Neural cell (in vitro differentiated cells): Measurements from ENCODE around the gene IL25. TPM values are rescaled to one million over a fixed set of nuclear protein-coding genes. Genes with fewer than 3 reads are reported as not detected.

Experiments used
- H2AFZ ChIP-seq: fragments of 200-600, 300-800 bp; sonication (generic), shearing (Covaris generic); 2 replicates; pipeline ENCODE4 v1.6.0; 2014; ENCODE audit warnings: low read depth, mild to moderate bottlenecking, antibody characterized with exemption, low read length, moderate library complexity
- H3F3A ChIP-seq: fragments of 200-600 bp; shearing (Covaris generic); 2 replicates; pipeline ENCODE4 v1.6.1; 2016; ENCODE audit warnings: mild to moderate bottlenecking, moderate library complexity, mixed read lengths, antibody characterized with exemption, low read length; ENCODE audit not compliant: insufficient read depth, poor library complexity, severe bottlenecking
- H3K27ac ChIP-seq: fragments of 200-600, 300-800 bp; sonication (generic), shearing (Covaris generic); 2 replicates; pipeline ENCODE4 v1.5.1; 2014; ENCODE audit warnings: mild to moderate bottlenecking, low read length, moderate library complexity
- H3K27me3 ChIP-seq: fragments of 300-800, 200-600 bp; sonication (generic), shearing (Covaris generic); 2 replicates; pipeline ENCODE4 v1.6.0; 2014; ENCODE audit warnings: mild to moderate bottlenecking, low read depth, low read length, moderate library complexity; ENCODE audit not compliant: insufficient read depth
- H3K36me3 ChIP-seq: fragments of 300-800, 200-600 bp; sonication (generic), shearing (Covaris generic); 2 replicates; pipeline ENCODE4 v1.5.1; 2014; ENCODE audit warnings: mild to moderate bottlenecking, antibody characterized with exemption, low read length, moderate library complexity; ENCODE audit not compliant: insufficient read depth
- H3K4me2 ChIP-seq: fragments of 300-800, 200-600 bp; sonication (generic), shearing (Covaris generic); 2 replicates; pipeline ENCODE4 v1.6.0; 2014; ENCODE audit warnings: mild to moderate bottlenecking, low read length
- H3K4me3 ChIP-seq: fragments of 300-800, 200-600 bp; sonication (generic), shearing (Covaris generic); 2 replicates; pipeline ENCODE4 v1.5.1; 2014; ENCODE audit warnings: mild to moderate bottlenecking, low read length, moderate library complexity
- H3K79me2 ChIP-seq: fragments of 200-600 bp; shearing (Covaris generic); replicated peaks from 2 replicates; pipeline ENCODE4 v1.6.0; 2014; ENCODE audit warnings: mild to moderate bottlenecking, low read length, moderate library complexity; ENCODE audit not compliant: insufficient read depth
- H3K9ac ChIP-seq: fragments of 300-800, 200-600 bp; sonication (generic), shearing (Covaris generic); 2 replicates; pipeline ENCODE4 v1.6.1; 2016; ENCODE audit warnings: mild to moderate bottlenecking, low read length, mixed read lengths
- H3K9me2 ChIP-seq: fragments of 200-600 bp; shearing (Covaris generic); 2 replicates; pipeline ENCODE4 v1.6.1; 2016; ENCODE audit warnings: mild to moderate bottlenecking, low read length, mixed read lengths; ENCODE audit not compliant: insufficient read depth
- H3K9me3 ChIP-seq: fragments of 200-600, 300-800 bp; sonication (generic), shearing (Covaris generic); 2 replicates; pipeline ENCODE4 v1.6.1; 2016; ENCODE audit warnings: mild to moderate bottlenecking, mixed run types, low read length, moderate library complexity, mixed read lengths
- H4K20me1 ChIP-seq: fragments of 200-600 bp; shearing (Covaris generic); 2 replicates; pipeline ENCODE4 v1.6.1; 2016; ENCODE audit warnings: mild to moderate bottlenecking, mixed run types; ENCODE audit not compliant: insufficient read depth
- EP300 ChIP-seq: fragments of 450-650 bp; conservative IDR thresholded peaks from 2 replicates; pipeline ENCODE4 v1.6.1; 2014; ENCODE audit warnings: antibody characterized with exemption, mild to moderate bottlenecking, moderate library complexity; ENCODE audit not compliant: poor library complexity, severe bottlenecking
- MXI1 ChIP-seq: fragments of 450-650 bp; conservative IDR thresholded peaks from 2 replicates; pipeline ENCODE4 v1.6.1; 2014; ENCODE audit warnings: antibody characterized with exemption, mild to moderate bottlenecking; ENCODE audit not compliant: poor library complexity, severe bottlenecking
- POLR2AphosphoS5 ChIP-seq: IDR thresholded peaks from 2 replicates; pipeline ENCODE4 v1.6.1; 2012
- TAF1 ChIP-seq: IDR thresholded peaks from 2 replicates; pipeline ENCODE4 v1.6.1; 2012; ENCODE audit warnings: low read depth
- polyA plus RNA-seq: library from polyadenylated mRNA; depleted of rRNA; stranded (reverse); fragments of >200 nt; gene quantifications from 2 replicates; pipeline ENCODE4 v1.2.3, GENCODE V29; 2014
- TF ChIP-seq, protein P1 (sequence below): fragments of 450-650 bp; IDR thresholded peaks from 2 replicates; pipeline ENCODE4 v1.5.1; 2014; ENCODE audit warnings: antibody characterized with exemption, mild to moderate bottlenecking, moderate library complexity; ENCODE audit not compliant: poor library complexity, severe bottlenecking
- TF ChIP-seq, protein P2 (sequence below): IDR thresholded peaks from 2 replicates; pipeline ENCODE4 v1.6.1; 2012; ENCODE audit warnings: borderline replicate concordance

Gene IL25
- polyA plus RNA-seq, 1 donor from 2014 or later, result not detected

DNA sequence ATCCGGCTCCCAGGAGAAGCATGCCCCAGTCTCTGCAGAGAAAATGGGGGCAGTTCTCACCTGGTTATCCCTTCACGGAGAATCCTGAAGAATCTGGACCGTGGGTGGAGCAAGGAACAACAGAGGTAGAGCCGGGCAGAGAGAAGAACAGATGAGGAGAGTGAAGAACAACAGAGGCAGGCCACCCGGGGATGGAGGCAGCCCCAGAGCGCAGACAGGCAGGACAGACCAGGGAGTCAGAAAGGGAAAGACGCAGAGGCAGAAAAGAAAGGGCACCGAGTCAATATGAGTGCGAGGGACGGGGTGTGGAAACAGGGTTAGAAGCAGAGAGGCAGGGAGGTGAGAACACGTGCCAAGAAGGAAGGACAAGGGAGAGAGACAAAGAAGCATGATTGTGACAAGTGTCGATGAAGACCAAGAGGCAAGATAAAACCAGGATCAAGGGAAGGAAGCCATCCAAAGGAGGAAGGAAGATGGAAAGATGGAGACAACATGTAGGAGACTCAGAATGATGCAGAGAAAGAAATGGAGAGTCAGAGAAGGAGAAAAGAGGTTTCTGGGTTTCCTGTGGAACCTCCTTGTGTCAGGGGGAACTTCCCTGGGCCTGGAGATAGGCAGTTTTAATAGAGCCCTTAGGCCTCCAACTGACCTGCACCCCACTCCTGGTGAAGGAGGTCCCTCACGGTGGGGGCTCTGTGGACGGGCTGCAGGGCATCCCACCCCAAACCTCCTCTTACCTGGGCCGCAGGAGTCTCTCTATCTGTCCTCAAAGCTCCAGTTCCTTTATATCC lies 35.1 kb downstream of the IL25 start, which contains the start of gene MYH6:
Gene MYH6 (minus strand): TSS at position 758 of the 791 bp plus-strand sequence. CDS start 1,050 bp downstream, outside the sequence.
- H3K9ac ChIP-seq, result no peak within 1 kb of the TSS
- H2AFZ ChIP-seq, result no peak within 1 kb of the TSS
- no peak within 1 kb of the TSS for H3K27ac ChIP-seq
- no peaks in the 10 kb centered on the region for H3K9me2 ChIP-seq
- TF ChIP-seq MXI1, result no peak
- TF ChIP-seq, protein P1, sequence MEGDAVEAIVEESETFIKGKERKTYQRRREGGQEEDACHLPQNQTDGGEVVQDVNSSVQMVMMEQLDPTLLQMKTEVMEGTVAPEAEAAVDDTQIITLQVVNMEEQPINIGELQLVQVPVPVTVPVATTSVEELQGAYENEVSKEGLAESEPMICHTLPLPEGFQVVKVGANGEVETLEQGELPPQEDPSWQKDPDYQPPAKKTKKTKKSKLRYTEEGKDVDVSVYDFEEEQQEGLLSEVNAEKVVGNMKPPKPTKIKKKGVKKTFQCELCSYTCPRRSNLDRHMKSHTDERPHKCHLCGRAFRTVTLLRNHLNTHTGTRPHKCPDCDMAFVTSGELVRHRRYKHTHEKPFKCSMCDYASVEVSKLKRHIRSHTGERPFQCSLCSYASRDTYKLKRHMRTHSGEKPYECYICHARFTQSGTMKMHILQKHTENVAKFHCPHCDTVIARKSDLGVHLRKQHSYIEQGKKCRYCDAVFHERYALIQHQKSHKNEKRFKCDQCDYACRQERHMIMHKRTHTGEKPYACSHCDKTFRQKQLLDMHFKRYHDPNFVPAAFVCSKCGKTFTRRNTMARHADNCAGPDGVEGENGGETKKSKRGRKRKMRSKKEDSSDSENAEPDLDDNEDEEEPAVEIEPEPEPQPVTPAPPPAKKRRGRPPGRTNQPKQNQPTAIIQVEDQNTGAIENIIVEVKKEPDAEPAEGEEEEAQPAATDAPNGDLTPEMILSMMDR, result no peak
- TF ChIP-seq TAF1, result no peak
- no peak for TF ChIP-seq POLR2AphosphoS5
- H3F3A ChIP-seq, result no peaks in the 10 kb centered on the region
- H4K20me1 ChIP-seq, result no peaks in the 10 kb centered on the region
- no peaks in the 10 kb centered on the region for H3K9me3 ChIP-seq
- H3K4me2 ChIP-seq, result no peak within 1 kb of the TSS
- no peaks in the 10 kb centered on the region for H3K27me3 ChIP-seq
- H3K79me2 ChIP-seq, result no peaks in the 10 kb centered on the region
- no peak within 1 kb of the TSS for H3K4me3 ChIP-seq
- H3K36me3 ChIP-seq, result no peaks in the 10 kb centered on the region

DNA sequence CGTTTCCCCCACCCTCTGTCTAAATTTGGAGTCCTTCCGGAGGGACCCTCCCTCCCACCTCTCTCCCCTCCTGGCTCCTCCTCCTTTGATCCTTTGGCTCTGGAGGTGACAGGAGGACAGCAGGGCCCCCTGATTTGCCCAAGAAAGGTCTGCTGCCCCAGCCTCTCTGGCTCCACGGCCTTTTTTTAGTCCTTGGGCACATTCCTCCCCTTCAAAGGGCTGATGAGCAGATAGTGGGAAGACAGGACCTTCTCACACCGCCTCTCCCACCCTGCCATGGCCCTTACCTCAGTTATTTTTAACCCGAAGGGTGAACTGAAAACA lies 35.7 kb downstream of the IL25 start:
- H4K20me1 ChIP-seq, result no peaks in the 10 kb centered on the region
- no peaks in the 10 kb centered on the region for H3K27me3 ChIP-seq
- H2AFZ ChIP-seq, result no peak overlapping the region
- H3K79me2 ChIP-seq, result no peaks in the 10 kb centered on the region
- H3K9ac ChIP-seq, result no peak overlapping the region
- H3K9me2 ChIP-seq, result no peaks in the 10 kb centered on the region
- TF ChIP-seq, protein P2, sequence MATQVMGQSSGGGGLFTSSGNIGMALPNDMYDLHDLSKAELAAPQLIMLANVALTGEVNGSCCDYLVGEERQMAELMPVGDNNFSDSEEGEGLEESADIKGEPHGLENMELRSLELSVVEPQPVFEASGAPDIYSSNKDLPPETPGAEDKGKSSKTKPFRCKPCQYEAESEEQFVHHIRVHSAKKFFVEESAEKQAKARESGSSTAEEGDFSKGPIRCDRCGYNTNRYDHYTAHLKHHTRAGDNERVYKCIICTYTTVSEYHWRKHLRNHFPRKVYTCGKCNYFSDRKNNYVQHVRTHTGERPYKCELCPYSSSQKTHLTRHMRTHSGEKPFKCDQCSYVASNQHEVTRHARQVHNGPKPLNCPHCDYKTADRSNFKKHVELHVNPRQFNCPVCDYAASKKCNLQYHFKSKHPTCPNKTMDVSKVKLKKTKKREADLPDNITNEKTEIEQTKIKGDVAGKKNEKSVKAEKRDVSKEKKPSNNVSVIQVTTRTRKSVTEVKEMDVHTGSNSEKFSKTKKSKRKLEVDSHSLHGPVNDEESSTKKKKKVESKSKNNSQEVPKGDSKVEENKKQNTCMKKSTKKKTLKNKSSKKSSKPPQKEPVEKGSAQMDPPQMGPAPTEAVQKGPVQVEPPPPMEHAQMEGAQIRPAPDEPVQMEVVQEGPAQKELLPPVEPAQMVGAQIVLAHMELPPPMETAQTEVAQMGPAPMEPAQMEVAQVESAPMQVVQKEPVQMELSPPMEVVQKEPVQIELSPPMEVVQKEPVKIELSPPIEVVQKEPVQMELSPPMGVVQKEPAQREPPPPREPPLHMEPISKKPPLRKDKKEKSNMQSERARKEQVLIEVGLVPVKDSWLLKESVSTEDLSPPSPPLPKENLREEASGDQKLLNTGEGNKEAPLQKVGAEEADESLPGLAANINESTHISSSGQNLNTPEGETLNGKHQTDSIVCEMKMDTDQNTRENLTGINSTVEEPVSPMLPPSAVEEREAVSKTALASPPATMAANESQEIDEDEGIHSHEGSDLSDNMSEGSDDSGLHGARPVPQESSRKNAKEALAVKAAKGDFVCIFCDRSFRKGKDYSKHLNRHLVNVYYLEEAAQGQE, result no peak
- no peak for TF ChIP-seq MXI1
- no peaks in the 10 kb centered on the region for H3F3A ChIP-seq
- no peaks in the 10 kb centered on the region for H3K9me3 ChIP-seq
- H3K36me3 ChIP-seq, result no peaks in the 10 kb centered on the region
- no peak overlapping the region for H3K27ac ChIP-seq
- H3K4me2 ChIP-seq, result no peak overlapping the region
- H3K4me3 ChIP-seq, result no peak overlapping the region

DNA sequence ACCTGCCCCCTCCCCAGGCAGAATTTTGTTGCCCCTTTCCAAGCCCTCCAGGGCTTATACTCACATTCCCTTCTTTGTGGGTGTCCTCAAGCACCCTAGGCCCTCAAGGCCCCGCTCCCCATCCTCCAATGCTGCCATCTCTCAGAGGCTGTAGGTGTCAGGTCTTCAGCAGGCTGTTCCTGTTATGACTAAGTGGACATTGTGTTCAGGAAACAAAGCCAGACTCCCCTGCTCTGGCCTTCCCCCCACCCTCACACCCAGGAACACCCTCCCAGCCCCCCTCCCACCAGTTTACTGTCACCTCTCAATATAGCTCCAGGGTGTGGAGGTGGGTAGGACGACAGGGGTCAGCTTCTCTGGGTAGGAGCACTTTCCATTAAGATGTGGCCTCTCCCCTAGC lies 36.9 kb downstream of the IL25 start:
- H3K9ac ChIP-seq, result no peak overlapping the region
- H3K9me3 ChIP-seq, result no peaks in the 10 kb centered on the region
- no peak overlapping the region for H3K4me3 ChIP-seq
- H3K36me3 ChIP-seq, result no peaks in the 10 kb centered on the region
- H3K27ac ChIP-seq, result no peak overlapping the region
- H3K9me2 ChIP-seq, result no peaks in the 10 kb centered on the region
- H4K20me1 ChIP-seq, result no peaks in the 10 kb centered on the region
- H3F3A ChIP-seq, result no peaks in the 10 kb centered on the region
- H3K79me2 ChIP-seq, result no peaks in the 10 kb centered on the region
- no peak overlapping the region for H2AFZ ChIP-seq
- no peak overlapping the region for H3K4me2 ChIP-seq
- no peaks in the 10 kb centered on the region for H3K27me3 ChIP-seq
- TF ChIP-seq EP300 (no peak), TAF1 (no peak)
- TF ChIP-seq, protein P2, result no peak
